Gastrocnemius medialis (tissue), 4 donors: ENCODE measurements around the gene ARMH2.

Experiments
- POLR2A ChIP-seq, 2 donors: fragments of 450-650 bp; IDR thresholded peaks; one replicate each; pipeline ENCODE4 v1.6.1; 2017; ENCODE audit warnings: antibody characterized with exemption in 2 of 2, mild to moderate bottlenecking in 2 of 2, moderate library complexity in 2 of 2
- TF ChIP-seq, protein P1 (sequence below), 5 experiments: fragments of 450-650 bp in 3 of 5; fragments of 200-600 bp in 2 of 5; sonication (generic) in 2 of 5; IDR thresholded peaks in 4 of 5; conservative IDR thresholded peaks in 1 of 5; 1 replicate in 4 of 5; 2 replicates in 1 of 5; pipeline ENCODE4 v1.5.1; 2016 to 2019; ENCODE audit warnings: antibody characterized with exemption in 5 of 5, mild to moderate bottlenecking in 3 of 5, moderate library complexity in 3 of 5

DNA sequence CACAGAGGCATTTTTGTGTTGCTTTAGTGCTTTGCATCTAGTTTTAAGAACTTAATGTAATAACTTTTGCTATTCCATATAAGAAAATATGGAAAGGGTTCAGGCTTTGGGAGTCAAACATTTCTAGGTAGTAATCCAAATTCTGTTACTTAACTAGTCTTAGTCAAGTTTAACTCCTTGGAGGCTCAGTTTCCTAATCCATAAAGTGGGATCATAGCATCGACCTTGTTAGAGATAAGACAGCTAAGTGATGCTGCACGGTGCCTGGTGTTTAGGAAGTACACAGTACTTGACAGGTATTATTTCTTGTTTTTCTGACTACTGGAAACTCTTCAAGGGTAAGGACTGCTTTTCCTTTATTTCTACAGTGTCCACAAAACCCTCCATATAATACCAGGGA is 24.5 kb upstream of the ARMH2 start:
- TF ChIP-seq, protein P1, sequence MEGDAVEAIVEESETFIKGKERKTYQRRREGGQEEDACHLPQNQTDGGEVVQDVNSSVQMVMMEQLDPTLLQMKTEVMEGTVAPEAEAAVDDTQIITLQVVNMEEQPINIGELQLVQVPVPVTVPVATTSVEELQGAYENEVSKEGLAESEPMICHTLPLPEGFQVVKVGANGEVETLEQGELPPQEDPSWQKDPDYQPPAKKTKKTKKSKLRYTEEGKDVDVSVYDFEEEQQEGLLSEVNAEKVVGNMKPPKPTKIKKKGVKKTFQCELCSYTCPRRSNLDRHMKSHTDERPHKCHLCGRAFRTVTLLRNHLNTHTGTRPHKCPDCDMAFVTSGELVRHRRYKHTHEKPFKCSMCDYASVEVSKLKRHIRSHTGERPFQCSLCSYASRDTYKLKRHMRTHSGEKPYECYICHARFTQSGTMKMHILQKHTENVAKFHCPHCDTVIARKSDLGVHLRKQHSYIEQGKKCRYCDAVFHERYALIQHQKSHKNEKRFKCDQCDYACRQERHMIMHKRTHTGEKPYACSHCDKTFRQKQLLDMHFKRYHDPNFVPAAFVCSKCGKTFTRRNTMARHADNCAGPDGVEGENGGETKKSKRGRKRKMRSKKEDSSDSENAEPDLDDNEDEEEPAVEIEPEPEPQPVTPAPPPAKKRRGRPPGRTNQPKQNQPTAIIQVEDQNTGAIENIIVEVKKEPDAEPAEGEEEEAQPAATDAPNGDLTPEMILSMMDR (IDR thresholded peaks at IDR 0.05 in 4 of 5, conservative IDR thresholded peaks at IDR 0.05 in 1 of 5) = no peak
- no peak for TF ChIP-seq POLR2A (IDR thresholded peaks at IDR 0.05)
